Middle frontal gyrus (tissue), 1 donor: ENCODE measurements around the gene DAB2IP.

Experiments
- DNase-seq: peaks from one replicate; pipeline ENCODE4 v3.0.0-alpha.2; 2015; ENCODE audit warnings: low spot score; ENCODE audit errors: extremely low spot score

The DAB2IP gene

DNA sequence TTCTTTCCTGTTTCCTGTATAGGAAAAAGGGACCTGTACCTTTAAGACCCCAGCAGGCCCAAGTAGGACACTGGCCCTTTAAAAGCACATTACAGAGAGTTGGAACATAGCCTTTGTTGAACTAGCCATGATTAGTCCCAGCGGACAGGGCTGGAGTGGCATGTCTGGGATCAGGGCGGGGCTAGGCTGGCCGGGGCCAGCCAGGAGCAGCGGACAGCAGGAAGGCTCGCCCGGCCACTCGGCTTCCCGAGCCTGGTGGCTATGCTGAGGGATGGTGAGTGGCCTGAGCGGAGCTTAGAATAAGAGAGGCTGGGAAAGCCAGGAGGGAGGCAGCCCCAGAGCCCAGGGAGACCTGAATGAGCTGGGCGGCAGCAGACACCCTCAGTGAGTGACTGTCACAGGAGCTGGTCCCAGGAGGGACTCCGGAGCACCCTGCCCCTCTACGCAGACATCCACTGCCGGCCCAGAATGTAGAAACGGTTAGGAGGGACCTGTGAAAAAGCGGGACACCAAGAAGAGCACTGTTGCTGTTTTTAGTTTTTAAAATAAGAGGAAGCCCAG lies 92.1 kb downstream of the DAB2IP start:
- DNase-seq, result peak; percentile 39

DNA sequence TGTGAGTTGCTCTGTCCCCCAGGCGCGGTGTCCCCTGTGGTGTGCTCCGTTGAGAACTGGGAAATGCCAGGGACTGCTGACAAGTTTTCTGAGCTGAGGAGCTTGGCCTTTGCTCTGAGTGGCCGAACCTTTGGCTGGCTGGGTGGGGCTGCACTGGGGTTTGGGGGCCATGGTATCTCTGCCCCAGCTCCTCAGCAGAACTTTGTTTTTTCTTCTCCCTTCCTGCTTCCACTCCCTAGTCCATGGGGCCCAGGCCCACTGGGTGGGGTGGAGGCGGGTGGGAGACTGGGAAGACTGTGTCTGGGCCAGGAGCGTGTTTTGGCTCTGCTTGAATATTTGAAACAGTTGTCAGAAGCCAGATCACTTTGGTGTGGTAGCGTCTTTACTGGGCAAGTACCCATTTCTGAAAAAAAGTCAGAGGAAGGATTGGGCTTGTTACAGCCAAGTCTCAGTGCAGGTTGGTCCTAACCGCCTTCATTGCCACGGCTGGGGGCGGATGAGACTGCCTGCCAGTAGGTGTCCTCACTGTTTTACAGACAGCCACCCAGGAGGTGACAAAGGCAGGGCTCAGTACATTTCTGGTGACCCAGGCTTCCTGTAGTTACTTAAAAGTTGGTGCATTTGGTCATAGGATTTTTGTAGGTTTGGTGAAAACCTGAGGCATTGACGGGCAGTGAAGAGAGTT lies 92.7 kb downstream of the DAB2IP start:
- peak; percentile 20 for DNase-seq

DNA sequence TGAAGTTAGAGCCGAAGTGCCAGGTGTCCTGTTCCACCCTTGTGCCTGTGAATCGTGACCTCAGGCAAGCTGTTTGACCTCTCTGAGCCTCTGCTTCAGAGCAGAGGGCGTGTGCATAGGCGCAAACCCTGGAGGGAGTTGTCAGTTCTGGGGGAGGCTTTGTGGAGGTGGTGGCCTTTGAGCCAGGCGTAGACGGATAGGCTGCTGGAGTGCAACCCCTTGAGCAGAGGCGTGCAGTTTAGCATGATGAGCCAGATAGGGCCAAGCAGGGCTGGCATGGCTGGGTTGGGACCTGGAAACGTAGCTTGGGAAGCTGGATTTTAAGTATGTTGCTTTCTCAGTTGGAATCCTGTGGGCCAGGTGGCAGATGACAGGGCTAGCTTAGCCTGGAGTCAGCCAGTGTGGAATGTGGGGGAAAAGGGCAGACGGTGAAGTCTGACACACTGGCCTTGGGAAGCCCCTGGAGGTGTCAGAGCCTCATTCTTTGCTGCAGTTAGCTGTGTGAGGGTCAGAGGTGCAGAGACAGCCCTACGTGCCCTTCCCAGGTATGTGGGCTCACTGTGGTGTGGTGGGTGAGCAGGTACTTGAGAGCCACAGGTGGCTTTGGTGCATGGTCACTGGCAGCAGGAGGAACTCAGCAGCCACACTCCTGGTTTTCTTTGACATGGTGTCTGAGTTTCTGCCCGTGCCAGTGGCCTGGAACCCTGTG lies 93.4 kb downstream of the DAB2IP start:
- no peak for DNase-seq

DNA sequence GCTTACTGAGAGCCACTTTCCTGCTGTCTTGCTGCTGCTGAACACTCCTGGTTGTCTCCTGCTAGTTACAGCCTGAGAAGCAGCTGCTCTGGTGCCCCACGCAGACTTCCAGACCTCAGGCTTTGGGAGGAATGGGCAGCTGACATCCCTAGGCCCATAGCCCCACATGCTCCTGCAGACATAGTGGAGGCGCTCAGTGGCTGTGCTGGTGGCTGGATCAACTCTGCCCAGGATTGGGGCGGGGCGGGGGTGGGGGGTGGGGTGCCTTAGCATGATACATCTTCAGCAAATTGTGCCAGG lies 93.9 kb downstream of the DAB2IP start:
- DNase-seq, result no peak

DNA sequence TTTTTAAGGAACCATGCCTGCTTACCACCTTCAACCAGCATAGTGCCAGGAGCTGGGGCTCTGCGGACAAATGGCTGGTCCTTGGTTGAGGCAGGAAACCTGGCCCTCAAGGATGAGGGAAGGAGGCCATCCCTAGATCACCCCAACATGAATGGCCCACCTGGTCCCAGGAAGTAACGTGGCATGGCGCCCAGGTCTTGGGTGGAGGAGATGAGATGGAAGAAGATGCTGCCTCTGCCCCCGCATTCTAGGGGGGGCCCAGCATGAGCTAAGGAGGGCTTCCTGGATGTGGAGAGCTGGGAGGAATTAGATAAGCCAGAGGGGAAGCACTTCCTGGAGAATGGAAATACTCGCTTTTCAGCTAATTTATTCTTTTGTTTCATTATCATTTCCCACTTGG lies 95.0 kb downstream of the DAB2IP start:
- no peak for DNase-seq

DNA sequence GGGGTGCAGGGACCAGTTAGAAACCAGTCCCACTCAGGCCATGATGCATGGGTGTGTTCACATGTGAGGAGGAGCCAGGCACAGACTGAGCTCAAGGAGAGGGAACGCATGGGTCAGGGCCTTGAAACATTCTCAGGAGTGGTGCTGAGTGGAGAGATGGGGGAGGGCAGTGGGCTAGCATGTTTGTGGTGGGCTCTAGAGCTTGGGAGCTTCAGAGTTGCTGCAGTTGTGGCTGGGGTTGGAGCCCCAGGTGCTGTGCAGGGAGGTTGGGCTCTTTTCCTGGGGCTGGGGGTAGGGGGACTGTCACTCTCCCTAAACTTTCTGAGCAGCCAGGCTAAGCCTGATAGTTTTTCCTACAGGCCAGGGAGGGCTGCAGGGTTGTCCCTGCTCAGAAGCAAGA lies 95.4 kb downstream of the DAB2IP start:
- DNase-seq, result no peak

DNA sequence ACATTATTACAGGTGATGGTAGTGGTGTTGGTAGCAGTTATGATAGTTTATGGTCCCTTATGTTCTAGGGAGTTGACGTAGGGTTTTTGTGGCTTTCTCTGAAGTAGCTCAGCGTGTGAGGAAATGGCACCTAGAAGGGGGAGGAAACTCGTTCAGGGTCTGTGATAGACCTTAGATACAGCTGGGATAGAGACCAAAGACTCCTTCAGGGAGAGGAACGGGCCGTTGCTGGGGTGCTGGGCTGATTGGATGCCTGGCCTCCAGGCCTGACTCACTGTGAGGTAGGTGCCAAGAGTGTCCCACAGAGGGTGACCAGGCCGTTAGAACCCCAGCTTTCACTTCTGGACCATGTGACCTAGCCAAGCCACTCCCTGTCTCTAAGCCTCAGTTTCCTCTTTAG lies 96.6 kb downstream of the DAB2IP start:
- no peak for DNase-seq

DNA sequence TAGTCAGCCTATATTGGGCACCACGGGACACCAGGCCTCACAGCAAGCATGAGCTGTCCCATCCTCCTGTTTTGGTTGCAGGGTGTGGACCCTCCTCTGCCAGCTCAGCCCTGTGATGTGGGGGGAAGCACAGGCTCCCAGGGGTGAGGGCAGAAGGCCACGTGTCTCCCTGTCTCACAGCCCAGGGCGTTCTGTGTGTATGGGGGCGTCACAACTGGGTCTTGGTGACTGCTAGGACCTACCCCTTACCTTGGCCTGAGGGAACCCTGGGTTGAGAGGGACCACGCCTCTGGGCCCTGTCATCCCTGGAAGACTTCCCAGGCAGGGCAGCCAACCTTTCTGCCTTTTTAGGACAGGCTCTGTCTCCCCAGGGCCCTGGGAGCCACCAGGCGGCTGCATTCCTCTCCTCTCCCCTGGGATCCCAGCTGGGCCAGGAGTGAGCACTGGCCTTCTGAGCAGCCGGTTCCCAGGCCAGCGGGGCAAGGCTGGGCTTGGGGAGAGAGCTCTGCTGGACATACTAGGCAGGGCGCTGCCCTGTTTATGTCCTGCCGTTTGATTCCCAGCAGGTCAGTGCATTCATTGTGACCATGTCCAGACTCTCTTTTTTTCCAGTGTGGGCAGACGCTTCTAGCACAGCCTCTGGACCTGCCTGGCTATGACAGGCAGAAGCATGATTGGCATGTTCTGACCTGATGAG lies 97.4 kb downstream of the DAB2IP start:
- no peak for DNase-seq

DNA sequence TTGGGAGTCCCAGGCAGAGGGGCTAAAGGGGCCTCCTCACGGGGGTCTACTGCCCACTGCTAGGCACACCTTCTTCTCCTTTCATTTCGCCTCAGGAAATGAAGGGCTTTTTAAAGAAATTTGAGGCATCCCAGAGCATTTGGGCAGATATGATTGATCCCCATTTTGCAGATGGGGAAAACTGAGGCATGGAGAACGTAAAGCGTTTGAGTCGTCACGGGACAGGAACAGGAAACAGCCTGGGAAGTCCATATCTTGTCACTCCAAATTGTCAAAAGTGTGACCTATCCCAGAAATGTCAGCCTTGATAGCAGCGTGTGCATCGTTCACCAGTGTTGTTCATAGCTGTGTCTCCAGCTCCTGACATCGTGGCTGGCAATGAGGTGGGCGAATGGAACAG lies 98.2 kb downstream of the DAB2IP start:
- no peak for DNase-seq

DNA sequence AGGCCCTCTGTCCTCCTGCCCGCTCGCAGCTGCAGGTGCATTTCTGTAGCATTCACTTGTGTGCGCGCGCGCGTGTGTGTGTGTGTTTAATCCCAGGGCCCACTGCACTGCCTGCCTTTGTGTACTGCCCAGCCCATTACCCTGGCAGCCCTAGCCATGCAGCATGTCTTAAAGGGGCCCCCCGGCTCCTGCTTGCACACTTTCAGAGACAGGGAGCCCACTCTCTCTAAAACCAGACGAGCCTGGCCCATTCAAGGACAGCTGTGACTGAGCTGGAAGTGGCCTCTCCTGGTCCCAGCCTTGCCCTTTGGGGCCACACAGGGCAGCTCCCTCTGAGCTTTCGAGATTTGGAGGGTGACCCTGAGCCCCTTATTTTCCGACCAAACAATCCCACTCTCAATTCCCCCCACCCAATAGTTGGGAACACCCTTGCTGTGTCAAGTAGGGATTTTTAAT lies 98.9 kb downstream of the DAB2IP start:
- no peak for DNase-seq

DNA sequence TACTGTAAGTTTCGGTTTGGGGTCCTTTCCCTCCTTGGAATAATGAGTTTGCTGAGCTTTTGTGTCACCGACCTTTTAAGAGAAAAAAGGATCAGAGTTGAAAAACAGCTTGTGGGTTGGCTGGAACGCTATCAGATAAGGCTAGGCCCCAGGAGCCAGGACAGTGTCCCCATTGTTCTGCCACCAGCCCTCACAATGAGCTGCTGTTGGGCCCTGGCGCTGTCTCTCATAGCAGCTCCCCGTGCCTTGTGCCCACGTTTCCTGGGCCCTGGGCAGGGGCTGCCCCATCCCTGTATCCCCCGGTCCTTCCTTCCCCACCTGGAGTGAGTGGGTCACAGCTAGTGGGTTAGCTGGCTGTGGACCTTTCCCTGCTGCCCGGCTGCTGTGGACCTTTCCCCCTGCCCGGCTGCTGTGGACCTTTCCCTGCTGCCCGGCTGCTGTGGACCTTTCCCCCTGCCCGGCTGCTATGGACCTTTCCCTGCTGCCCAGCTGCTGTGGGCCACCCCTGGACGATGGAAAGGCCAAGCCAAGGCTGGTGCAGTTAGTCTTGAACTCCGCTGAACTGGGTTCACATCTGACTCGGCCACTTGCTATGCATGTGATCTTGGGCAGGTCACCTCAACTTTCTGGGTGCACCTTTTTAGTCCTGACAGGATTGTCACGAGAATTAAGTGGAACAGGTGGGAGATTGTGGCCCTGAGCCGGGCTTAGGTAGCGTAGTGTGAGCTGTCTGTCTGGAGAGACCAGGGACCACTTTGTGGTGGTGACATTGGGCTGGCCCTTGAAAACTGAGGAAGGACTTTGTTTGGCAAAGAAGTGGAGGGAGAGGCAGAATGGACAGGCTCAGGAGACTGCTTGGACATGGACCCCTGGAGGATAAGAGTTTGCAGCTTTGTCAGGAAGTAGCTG lies 99.5 kb downstream of the DAB2IP start:
- DNase-seq, result peak; percentile 51

DNA sequence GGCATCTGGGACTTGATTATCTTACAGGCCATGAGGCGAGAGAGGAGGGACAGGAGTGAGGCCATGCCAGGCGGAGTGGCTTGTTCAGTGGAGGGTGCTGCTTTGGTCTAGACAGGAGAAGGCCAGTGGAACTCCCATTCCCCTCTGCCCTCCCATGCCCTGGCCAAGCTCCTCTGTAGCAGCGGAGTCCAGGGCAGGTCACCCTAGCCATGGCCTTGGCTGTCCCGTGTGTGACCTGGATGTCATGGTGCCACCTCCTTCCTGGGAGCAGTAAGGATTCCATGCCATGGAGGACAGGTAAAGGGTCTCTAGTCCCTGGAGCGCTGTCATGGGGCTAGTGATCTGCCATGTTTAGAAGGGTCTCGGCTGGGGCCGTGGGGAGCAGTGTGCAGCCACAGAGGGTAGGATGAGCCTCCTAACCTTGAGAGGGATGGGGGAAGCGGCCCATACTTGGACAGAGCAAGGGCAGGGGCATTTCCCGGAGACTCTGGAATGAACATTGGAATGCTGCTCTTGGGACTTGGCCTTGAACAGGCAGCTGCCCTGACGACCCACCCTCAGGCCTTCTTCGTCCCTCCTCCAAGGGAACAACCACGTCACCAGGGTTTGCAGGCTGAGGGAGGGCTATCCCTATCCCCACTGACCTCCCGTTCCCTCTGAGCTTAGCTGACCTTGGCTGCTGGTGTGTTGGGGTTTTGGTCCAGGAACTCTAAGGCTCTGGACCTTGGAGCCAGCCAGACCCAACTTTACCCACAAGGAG lies 100.4 kb downstream of the DAB2IP start:
- no peak for DNase-seq

DNA sequence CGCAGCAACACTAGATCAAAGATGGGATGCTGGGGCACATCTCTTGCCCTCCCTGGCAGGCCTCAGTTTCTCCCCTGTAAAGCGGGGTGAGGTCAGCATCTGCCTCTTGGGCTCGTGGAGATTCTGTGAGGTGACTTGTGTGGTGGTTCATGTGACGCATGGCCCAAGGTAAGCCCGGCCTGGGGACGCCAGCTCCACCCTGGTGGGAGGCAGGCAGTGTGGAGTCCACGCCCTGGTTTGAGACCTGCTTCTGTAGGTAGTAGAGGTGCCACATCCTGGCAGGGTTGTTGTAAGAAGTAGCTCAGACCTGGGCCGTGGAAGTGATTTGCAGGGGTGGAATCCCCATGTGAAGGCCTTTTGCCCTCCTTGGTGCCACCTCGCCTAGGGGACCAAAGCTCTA lies 101.5 kb downstream of the DAB2IP start:
- no peak for DNase-seq

DNA sequence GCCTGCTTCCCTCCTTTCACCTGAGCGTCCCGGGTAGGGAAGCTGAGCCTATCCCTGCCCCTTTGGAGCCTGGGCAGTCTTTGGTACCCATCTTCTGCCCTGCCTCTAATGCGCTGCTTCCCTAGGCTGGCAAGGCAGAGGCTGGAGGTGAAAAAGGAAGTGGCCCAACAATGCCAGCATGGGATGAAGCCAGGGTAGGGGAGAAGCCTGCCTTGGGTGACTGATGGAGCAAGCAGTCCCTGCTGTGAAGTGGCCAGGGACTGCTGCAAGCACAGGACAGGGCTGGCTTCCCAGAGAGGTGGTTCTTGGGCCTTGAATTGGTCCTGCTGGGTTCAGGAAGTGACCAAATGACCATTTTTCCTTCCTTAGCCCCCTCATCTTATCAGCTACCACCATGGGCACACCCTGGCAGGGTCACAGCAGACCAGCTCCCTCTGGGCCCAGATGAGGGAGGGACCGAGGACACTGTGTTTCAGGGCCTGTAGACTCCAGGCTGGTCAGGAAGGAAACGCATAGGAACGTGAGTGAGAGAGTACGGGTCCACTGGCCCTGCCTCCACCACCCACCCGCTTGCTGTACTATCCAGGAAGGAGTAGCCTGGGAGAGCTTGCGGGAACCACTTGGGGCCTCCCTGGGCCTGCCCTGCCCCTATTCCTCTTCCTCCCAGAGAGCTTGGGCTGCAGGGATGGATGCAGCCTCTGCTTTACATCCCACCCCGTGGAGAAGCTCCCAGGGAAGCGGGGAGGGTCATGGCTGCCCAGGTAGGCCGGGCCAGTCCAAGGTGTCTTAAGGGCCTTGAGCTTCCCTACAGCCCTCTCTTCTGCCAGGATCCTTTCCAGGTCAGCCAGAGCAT lies 102.6 kb downstream of the DAB2IP start:
- DNase-seq, result no peak

DNA sequence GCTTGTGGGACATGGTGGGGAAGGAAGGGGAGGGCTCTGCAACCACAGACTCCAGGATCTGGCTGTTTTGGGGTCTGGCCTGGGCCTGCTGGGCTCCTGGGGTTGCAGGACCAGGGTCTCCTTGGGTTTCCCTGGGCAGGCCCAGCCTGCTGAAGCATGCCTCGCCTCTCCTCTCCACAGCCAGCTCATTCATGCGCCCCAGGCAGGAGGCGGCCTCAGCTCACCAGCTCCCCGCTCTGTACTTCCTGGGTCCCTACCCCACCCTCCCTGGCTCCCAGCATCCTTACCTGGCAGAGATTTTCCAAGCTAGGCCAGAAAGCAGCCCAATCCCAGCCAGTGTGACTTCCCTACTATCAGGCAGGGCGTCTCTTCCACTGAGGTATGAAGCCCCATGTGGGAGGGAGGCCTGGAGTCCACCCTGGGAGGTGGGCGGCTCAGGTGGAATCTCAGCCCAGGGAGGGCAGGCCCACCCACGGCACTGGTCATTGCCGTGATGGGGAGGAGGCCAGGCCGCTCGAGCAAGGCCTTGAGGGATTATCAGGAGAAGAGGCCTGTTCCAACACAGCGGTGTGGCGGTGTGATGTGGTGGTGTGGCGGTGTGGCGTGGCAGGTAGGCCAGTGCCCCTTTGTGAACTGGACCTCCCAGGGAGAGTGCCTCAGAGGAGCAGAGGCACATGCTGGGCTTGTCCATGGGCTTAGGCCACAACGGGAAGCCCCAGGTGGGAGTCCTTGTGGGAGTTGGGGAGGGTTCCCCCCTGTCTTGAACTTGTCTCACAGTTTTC lies 103.4 kb downstream of the DAB2IP start:
- DNase-seq, result no peak

DNA sequence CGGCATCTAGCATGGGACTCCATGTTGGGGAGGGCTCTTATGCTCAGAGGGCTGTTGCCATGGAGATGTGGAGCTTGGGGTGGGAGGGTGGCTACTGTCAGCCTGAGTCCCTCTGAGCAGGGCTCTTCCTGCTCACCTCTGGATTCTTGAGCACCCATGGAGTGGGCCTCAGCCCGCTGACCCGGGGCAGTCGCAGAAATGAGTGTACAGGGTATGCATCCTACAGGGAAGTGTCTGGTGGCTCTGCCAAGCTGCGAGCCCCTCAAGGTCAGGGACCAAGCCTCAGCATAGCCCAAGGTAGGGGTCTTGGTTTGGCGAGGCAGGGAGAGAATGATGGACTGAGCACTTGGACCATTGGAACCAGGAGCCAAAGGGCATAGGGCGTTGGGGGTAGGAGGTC lies 104.1 kb downstream of the DAB2IP start:
- no peak for DNase-seq

DNA sequence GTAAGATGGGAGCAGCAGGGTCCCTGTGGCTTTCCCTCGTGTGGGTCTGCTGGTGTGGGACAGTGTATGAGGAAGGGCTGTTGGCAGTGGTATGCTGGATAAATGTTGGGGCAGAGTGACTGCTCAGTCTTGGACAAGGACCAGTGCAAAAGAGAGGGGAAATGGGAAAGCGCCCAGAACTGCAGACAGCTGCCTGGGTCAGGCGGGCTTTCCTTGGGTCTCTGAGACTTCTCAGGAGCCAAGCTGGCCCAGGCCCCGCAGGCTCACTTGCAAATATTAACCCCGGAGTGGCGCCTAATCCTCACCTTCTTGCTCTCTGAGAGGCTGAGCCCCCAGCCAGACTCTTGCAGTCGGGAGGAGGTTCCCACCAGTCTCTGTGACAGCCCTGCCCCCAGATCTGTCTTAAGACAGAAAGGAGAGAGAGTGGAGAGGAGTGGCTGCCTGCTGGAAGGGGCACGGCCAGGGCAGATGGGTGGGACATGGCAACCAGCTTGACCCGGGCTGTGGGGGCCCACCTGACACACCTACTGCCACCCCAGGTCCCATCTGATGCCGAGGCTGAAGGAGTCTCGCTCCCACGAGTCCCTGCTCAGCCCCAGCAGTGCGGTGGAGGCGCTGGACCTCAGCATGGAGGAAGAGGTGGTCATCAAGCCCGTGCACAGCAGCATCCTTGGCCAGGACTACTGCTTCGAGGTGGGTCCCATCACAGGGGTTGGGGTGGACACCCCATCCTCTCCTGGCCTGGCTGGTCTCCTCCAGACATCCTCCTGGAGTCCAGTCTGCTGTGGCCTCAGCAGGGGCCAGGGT lies 105.2 kb downstream of the DAB2IP start:
- DNase-seq, result no peak

DNA sequence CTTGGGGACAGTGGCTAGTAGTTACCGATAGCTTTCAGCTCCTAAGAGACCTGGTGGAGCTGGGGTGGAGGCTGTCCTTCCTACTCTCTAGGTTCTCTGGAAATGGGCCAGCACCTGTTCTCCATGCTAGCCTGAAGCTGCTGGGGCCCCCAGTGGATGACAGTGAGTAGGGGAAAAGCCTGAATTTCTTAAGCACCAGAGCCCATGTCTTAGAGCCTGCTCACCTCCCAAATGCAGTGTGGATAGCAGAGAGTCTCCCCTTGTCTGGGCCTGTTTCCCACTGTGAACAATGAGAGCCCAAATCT lies 105.8 kb downstream of the DAB2IP start:
- no peak for DNase-seq
